KOPT-K1 (cell line): ENCODE measurements around the gene DSG1.

Experiments used
- H3K27ac ChIP-seq: fragments of 200-600 bp; sonication (generic); 2 replicates; pipeline ENCODE4 v1.5.1; 2016; ENCODE audit warnings: antibody characterized with exemption, mild to moderate bottlenecking, low read depth, low read length; ENCODE audit not compliant: poor library complexity, severe bottlenecking
- H3K36me3 ChIP-seq: fragments of 200-600 bp; sonication (generic); 2 replicates; pipeline ENCODE4 v1.5.1; 2017; ENCODE audit warnings: antibody characterized with exemption, mild to moderate bottlenecking, low read length, moderate library complexity; ENCODE audit not compliant: insufficient read depth
- H3K9me3 ChIP-seq: fragments of 200-600 bp; sonication (generic); 2 replicates; pipeline ENCODE4 v1.5.1; 2017; ENCODE audit warnings: antibody characterized with exemption, low read length, mild to moderate bottlenecking; ENCODE audit not compliant: insufficient read depth, poor library complexity, severe bottlenecking

The DSG1 gene

GRCh38 chr18:31380912-31381311 is 63.0 kb downstream of the DSG1 start:
- no peak overlapping the region for H3K27ac ChIP-seq
- no peaks in the 10 kb centered on the region for H3K36me3 ChIP-seq
- no peaks in the 10 kb centered on the region for H3K9me3 ChIP-seq

DNA sequence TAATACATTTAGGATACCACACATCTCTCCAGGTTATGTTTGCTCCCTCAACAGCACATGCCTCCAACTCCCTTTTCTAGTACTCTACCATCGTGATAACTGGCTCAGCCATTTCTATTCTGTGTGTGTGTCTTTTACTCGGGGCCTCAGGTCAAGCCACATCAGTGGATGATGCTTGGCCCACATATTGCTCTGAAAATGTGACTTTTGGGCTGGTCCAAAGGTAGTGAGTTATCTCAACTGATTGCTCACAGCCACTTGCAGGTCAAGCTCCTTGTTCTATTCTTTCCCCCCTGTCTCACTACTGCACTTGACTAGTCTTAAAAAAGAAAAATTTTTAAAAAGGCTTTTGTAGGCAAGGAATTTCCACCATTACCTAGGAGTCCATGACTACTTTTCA is 64.1 kb downstream of the DSG1 start:
- H3K9me3 ChIP-seq = no peaks in the 10 kb centered on the region
- H3K27ac ChIP-seq = no peak overlapping the region
- H3K36me3 ChIP-seq = no peaks in the 10 kb centered on the region

DNA sequence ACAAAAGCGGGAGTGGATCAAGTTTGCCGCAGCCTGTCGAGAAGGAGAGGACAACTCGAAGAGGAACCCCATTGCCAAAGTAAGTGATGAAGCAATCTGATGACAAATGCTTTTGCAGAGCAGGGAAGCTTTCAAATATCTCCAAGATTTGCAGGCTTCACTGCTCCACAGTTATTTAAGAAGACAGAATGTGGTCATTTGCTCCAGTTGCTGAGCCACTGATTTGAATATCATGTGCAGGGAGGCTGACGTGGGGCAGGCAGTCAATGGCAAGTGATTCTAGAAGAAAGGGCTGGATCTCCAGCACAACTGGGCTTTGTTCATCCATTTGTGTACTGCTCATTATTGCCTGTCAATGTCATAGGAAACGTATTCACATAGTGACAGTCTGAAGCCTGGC is 68.8 kb downstream of the DSG1 start:
- no peaks in the 10 kb centered on the region for H3K36me3 ChIP-seq
- no peak overlapping the region for H3K27ac ChIP-seq
- no peaks in the 10 kb centered on the region for H3K9me3 ChIP-seq

GRCh38 chr18:31393286-31393685 is 75.3 kb downstream of the DSG1 start:
- H3K36me3 ChIP-seq = no peaks in the 10 kb centered on the region
- no peak overlapping the region for H3K27ac ChIP-seq
- no peaks in the 10 kb centered on the region for H3K9me3 ChIP-seq

- Histone ChIP-seq H3K9me3 (no peaks in the 10 kb centered on the region), H3K27ac (no peak overlapping the region), H3K36me3 (no peaks in the 10 kb centered on the region)
These were observed 79.0 kb downstream of the DSG1 start for GRCh38 chr18:31396796-31397612.

GRCh38 chr18:31398191-31398590 is 80.2 kb downstream of the DSG1 start:
- Histone ChIP-seq H3K27ac (no peak overlapping the region), H3K36me3 (no peaks in the 10 kb centered on the region)

DNA sequence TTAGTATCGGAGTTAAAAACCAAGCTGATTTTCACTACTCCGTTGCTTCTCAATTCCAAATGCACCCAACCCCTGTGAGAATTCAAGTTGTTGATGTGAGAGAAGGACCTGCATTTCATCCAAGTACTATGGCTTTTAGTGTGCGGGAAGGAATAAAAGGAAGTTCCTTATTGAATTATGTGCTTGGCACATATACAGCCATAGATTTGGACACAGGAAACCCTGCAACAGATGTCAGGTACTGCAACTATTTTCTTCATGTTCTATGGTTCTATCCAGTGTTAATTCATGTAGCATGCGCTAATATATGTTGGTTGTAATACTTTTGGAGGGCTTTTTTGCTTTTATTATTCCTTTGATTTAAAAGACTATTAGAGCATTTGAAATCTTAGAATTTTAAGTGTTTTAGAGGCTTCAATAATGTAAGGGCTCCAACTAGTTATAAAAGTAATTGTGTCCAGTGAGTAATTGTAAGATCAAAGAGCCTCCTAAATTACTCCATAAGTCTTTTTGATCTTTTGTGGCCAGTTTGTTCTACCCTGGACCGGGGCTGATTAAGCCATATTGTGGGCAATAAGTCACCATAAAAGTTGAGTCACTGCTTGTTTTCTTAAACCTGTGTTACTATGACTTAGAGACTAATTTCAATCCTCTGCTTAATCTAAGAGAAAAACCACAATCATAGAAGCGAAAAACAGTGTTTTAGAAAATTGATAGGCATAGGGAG is 81.5 kb downstream of the DSG1 start:
- no peaks in the 10 kb centered on the region for H3K9me3 ChIP-seq
- H3K27ac ChIP-seq = no peak overlapping the region
- no peaks in the 10 kb centered on the region for H3K36me3 ChIP-seq

More at GRCh38 chr18:31398191-31398590, 80.2 kb downstream of the DSG1 start:
- H3K9me3 ChIP-seq = no peaks in the 10 kb centered on the region

- H3K9me3 ChIP-seq = no peaks in the 10 kb centered on the region
- no peaks in the 10 kb centered on the region for H3K36me3 ChIP-seq
- no peak overlapping the region for H3K27ac ChIP-seq
These were observed 83.4 kb downstream of the DSG1 start for GRCh38 chr18:31401156-31402025.

DNA sequence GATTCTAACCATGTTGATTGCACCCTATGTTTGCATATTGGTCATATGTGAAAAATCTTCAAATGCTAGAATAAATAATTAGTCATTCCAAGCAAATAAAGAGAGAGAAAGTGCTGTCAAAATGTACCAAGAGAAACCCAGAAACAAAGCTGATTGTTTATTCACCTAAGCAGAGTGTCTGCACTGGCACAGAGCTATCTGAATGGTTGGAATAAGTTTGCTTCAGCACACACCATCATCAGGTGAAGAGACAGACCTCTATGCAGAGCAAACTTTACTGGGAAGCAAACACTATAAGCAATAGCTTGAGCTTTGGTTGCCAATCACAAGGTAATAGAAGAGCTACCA is 84.0 kb downstream of the DSG1 start:
- H3K36me3 ChIP-seq = no peaks in the 10 kb centered on the region
- H3K27ac ChIP-seq = no peak overlapping the region
- no peaks in the 10 kb centered on the region for H3K9me3 ChIP-seq

DNA sequence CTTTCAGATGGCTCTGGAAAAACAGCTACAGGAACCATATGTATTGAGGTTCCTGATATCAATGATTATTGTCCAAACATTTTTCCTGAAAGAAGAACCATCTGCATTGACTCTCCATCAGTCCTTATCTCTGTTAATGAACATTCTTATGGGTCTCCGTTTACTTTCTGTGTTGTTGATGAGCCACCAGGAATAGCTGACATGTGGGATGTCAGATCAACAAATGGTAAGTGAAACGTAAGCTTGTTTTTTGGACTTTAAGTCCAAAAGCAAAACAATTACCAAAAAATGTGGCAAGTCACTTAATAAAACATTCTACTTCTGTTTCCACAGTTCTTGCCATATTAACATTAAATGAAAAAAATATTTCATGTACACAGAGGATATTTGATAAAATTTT is 85.4 kb downstream of the DSG1 start:
- Histone ChIP-seq H3K36me3 (no peaks in the 10 kb centered on the region), H3K9me3 (no peaks in the 10 kb centered on the region), H3K27ac (no peak overlapping the region)
